ENCODE results near the gene TGFB2.

- TF ChIP-seq CTCF (IDR thresholded peaks at IDR 0.05) (no peak), POLR2AphosphoS5 (IDR thresholded peaks at IDR 0.05) (no peak), POLR2A (IDR thresholded peaks at IDR 0.05; ENCODE audit: low read depth) (no peak), EP300 (IDR thresholded peaks at IDR 0.05) (no peak)
Observed at GRCh38 chr1:218394416-218394815, 49.3 kb downstream of the TGFB2 start.
